ENCODE results near the gene EGFL6.

DNA sequence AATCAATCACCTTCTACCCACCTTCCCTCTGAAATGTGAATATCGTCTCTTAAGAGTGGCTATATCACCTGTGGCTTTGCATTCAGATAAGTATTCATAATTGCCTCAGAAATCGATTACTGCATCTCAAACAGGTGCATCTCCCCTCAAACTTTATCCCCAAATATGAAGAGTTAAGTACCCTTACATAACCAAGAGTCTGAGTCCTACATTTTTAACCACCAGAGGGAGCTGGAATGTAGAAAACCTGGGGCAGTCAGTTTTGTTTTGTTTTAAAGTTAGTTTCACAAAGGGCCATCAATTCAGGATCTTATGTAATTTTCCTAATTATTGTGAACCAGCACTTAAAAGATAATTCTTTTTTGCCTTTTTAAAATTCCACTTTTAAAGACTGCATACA, 89.2 kb downstream of the EGFL6 start:
- no peak for TF ChIP-seq RFX5 (IDR thresholded peaks at IDR 0.05; ENCODE audit: low read length)
- TF ChIP-seq, protein P1, sequence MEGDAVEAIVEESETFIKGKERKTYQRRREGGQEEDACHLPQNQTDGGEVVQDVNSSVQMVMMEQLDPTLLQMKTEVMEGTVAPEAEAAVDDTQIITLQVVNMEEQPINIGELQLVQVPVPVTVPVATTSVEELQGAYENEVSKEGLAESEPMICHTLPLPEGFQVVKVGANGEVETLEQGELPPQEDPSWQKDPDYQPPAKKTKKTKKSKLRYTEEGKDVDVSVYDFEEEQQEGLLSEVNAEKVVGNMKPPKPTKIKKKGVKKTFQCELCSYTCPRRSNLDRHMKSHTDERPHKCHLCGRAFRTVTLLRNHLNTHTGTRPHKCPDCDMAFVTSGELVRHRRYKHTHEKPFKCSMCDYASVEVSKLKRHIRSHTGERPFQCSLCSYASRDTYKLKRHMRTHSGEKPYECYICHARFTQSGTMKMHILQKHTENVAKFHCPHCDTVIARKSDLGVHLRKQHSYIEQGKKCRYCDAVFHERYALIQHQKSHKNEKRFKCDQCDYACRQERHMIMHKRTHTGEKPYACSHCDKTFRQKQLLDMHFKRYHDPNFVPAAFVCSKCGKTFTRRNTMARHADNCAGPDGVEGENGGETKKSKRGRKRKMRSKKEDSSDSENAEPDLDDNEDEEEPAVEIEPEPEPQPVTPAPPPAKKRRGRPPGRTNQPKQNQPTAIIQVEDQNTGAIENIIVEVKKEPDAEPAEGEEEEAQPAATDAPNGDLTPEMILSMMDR (IDR thresholded peaks at IDR 0.05): peak; percentile 91
- no peak for TF ChIP-seq EZH2phosphoT487 (IDR thresholded peaks at IDR 0.05; ENCODE audit: borderline replicate concordance, low read depth)
- TF ChIP-seq SIN3A (IDR thresholded peaks at IDR 0.05; ENCODE audit: borderline replicate concordance, low read depth, low read length): no peak

Data from SK-N-SH (cell line).